SK-N-DZ (cell line): ENCODE data around the gene PAIP2.
"Not testable (repeated sequence)": the region's sequence is repeated elsewhere in the genome, so short reads cannot be mapped to it uniquely, and the experiment has no call there.

ENCODE experiments used
- DNase-seq: peaks from one replicate; pipeline ENCODE4 v3.0.0-alpha.2; 2015; ENCODE audit warnings: low spot score

Gene PAIP2

DNA sequence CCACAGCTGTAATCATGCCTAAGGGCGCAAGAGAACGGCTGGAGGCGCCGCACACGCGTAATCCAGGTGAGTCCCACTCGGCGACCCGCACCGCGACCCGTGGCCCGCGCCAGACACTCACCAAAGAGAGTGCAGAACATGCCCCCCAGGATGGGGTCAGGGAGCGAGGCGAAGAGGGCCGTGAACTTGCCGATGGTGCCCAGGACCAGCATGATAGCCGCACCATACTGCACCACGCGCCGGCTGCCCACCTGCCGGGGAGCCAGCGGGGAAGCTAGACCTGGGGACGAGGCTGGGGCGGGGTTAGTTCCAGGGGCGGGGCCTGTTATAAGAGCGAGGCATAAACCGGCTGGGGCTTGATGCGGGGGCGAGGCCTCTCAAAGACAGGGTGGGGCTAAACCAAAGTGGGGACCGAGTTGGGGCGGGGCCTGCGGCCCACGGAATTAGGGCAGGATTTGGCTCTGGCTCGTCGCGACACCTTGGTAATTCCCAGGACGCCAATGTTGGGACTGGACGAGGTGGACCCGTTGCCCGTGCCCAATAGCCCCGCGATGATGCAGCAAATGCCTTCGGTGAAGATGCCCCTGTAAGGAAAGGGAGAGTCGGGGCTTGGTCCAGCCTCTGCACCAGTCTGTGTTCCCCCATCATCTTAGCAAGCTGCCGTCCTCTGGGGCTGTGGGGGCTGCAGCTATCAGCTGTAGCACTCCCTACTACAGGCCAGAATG is 36.6 kb downstream of the PAIP2 start:
- DNase-seq: no peak

DNA sequence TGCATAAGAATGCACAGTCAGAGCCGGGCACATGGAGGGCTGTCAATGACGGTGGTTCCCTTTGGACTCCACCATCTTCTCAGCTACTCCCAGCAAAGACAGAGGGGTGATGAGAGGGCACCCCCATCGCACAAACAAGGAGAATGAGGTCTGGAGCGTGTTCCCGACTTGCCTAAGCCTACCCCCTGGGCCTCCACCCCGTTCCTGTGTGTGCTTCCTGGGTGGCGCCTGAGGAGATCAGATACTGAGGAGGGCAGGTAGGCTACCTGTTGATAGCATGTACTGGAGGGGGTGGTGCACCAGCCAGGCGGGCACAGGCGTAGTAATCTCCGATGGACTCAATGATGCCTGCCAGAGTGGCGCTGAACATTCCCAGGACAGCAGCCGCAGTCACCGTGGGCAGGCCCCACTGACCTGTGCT is 37.3 kb downstream of the PAIP2 start:
- no peak for DNase-seq

- no peak for DNase-seq
These were observed 38.2 kb downstream of the PAIP2 start for GRCh38 chr5:139379626-139380449.

DNA sequence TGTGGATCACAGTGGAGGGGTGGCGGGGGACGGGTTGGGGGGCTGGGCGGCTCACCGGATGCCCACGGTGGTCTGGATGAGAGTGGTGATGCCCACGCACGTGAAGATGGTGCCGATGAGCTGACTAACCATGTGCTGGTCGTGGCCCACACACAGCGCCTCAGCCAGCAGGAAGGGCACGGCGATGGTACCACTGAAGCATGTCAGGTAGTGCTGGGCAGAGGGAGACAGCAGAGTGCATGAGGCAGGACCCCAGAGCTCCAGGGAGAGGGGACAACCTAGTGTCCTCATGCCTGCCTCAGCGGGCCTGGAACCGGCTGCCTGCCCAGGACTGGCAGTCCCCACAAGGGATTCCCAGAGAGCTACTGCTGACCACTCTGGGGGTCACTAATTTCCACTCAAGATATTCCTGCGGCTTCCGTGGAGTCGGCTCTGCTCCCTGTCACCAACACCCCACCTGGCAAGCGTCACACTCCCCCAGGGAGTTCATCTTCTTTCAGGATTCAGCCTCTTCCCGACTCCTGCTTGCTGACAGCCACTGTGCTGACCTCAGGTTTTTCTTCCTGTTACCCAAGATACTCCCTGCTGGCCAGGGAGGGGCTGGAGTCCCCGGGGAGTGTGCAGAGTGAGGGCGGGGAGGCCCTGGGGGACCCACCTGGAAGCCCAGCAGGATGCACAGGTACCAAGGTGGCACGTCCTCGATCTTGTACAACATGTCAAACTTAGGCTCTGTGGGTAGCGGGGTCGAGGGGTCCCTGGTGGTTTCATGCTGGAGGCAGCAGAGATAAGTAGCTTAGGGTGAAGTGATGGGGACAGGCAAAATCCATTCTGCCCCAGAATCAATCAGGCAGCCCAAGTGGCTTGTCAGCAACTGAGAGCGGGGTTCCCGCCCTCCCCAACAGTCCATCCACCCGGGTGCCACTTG is 40.4 kb downstream of the PAIP2 start:
- DNase-seq: no peak

- DNase-seq: no peak
These were observed 41.2 kb downstream of the PAIP2 start for GRCh38 chr5:139382807-139383206.

DNA sequence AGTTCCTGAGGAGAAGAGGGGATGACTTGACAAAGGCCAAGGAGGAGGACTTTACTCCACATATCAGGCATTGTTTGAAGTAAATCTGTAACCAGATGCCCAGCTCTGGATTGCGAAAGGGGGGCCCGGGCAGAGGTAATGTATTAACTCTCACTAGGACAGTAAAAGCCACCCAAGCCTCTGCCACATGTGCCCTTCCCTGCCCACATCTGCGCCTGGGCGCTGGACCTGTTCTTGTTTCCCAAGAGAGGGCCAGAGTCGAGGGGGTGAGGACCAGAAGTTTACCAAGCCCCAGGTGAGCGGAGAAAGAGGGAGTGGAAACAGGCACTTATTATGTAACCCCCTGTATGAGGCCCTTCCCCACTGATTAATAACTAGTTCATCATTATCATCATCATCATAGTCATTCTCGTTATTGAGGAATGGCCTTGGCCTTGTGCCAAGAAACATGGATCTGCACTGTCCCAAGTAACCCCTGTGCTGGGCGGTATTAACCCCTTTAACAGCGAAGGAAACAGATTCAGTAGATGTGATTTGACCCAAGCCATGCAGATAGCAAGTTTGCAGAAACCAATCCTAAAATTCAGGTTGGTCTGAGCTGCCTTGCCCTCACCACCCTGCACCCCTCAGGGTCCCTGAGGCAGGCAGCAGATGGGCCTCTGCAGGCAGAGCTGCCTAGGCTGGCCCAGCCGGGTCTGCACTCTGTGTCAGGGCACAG is 41.8 kb downstream of the PAIP2 start, which contains the start of gene SLC23A1:
Gene SLC23A1 (minus strand): TSS at position 23 of the 718 bp plus-strand sequence. CDS start 44 bp downstream, outside the sequence.
- DNase-seq: no peak

- no peak for DNase-seq
These were observed 42.4 kb downstream of the PAIP2 start for GRCh38 chr5:139383993-139384590.

GRCh38 chr5:139384591-139385051 is 43.0 kb downstream of the PAIP2 start:
- DNase-seq: no peak

DNA sequence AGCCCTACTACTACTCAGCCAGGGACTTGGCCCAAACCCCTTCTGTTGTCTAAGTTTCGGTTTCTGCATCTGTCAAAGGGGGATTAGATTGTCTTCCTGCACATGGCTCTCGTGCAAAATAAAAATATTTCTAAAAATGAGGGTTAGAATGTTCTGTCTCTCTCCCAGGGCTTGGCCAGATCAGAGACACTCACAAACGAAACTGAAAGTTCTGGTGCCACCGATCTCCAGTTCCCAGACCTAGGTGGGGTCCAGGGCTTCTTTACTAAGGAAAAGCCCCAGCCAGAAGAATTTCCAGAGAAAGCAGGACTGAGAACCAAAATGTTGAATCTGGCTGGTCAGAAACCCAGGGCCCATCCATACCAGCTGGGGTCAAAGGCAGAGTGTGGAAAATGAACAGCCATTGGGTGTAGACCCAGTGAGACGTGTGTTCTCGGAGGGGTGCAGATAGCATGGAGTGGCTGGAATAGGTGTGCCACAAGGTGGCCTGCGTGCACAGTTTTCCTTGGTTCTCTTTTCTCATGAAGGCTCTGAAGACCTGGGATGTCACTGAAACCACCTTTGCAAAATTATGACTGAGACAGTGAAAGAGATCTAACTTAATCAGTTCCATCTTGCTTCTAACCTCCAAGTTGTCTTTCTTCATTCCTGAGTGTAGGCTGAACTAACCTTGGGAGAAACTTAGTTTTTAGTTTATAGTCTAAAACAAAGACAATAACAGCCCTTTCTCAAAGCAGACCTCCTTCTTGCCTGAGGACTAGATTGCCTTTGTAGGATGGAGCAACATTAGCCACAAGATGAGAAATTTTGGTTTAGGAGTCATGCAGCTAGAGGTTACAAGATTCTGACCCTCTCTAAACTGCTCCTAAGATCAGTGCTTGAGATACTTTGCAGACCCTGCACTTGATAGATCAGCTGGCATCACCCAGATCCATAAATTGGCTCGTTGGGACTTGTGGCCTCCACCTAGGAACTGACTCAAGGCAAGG is 43.7 kb downstream of the PAIP2 start:
- DNase-seq: no peak

- DNase-seq: no peak
These were observed 44.4 kb downstream of the PAIP2 start for GRCh38 chr5:139386050-139386438.

DNA sequence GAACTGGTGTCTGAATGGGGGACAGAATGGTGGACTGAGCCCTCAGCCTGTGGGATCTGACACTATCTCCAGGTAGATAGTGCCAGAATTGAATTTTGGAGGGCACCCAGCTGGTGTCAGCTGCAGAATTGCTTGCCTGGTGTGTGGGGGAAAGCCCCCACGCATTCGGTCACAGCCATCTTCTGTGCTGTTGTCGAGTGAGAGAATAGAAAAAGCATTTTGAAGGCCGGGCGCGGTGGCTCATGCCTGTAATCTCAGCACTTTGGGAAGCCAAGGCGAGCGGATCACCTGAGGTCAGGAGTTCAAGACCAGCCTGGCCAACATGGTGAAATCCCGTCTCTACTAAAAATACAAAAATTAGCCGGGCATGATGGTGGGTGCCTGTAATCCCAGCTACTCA is 45.3 kb downstream of the PAIP2 start:
- not testable (repeated sequence) for DNase-seq

DNA sequence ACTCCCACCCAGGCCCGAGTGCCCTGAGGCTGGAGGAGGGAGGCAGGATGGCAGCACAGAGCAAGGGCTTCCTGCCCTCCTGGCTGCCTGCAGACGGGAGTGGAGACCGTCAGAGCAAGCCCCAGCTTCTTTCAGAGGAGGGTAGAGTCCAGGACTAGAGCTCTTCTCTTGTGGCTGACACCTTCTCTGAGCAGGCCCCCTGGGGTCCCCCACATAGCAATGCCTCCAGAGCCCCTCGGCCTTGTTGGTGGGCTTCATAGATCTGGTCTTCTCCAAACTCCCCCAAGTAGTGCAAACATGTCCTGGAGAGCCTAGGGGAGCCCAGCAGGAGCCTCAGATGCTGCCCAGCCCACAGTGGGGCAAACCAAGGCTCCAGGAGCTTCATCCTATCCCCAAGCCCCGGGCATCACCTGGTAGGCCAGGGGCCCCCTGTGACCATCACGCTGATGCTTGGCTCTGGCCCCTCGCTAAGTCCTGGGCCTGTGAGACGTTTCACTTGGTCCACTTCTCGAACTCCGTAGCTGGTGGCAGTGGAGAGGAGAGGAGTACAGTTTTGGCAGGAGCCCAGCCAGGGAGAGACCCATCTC is 46.0 kb downstream of the PAIP2 start:
- no peak for DNase-seq

GRCh38 chr5:139388198-139388821 is 46.7 kb downstream of the PAIP2 start:
- DNase-seq: no peak

DNA sequence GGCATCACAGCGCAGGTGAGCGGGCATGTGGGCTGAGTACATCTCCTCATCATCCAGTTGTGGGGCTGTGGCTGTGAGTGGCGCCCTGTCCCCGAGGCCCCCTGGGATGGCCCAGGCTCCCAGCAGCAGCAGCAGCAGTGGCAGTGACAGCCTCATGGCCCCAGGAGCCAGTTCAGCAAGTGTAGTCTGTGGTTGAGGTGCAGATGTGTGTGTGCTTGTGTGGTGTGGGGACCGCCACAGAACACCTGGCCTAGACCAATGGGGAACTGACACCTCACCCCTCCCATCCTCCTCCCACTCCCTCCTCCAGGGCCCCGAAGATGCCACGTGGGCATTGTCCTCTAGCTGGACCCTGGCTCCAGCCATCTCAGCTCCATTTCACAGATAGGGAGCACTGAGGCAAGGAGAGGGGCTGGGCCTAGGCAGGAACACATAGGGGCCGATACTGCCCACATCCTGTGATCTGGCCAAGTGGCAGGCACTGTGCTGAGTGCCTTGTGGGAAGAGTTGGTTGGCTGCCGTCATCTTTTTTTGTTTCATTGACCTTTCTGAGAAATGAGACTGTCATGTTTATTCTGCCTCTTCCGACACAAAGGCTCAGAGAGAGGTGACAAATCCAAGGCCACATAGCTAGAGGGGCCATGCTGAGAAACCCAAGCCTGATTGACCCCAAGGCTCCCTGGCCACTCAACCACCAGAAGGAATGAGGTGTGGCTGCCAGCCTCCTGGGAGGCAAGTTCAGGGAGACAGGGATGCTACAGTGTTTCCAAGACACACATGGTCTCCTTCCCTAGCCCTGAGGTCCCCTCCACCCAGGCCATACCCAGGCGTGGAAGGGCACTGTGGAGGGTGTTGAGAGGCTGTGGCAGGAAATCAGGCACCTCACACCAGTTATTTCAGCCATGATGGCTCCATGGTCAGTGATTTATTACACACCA is 48.3 kb downstream of the PAIP2 start, which contains the start of gene MZB1:
Gene MZB1 (minus strand): TSS at position 213 of the 938 bp plus-strand sequence. CDS start 57 bp downstream, at position 156.
- no peak for DNase-seq

GRCh38 chr5:139390639-139391569 is 49.2 kb downstream of the PAIP2 start:
- DNase-seq: no peak
